DND-41 (cell line): Measurements from ENCODE around the gene CTTN.

Experiments used
- EZH2 ChIP-seq: IDR thresholded peaks from 3 replicates; pipeline ENCODE4 v1.6.1; 2012; ENCODE audit warnings: borderline replicate concordance, low read depth, mild to moderate bottlenecking, moderate library complexity, low read length, inconsistent platforms; ENCODE audit not compliant: severe bottlenecking
- TF ChIP-seq, protein P1 (sequence below): IDR thresholded peaks from 2 replicates; pipeline ENCODE4 v1.5.1; 2012; ENCODE audit warnings: borderline replicate concordance, low read length, moderate library complexity, mild to moderate bottlenecking; ENCODE audit not compliant: poor library complexity, severe bottlenecking; ENCODE audit errors: extremely low read depth

DNA sequence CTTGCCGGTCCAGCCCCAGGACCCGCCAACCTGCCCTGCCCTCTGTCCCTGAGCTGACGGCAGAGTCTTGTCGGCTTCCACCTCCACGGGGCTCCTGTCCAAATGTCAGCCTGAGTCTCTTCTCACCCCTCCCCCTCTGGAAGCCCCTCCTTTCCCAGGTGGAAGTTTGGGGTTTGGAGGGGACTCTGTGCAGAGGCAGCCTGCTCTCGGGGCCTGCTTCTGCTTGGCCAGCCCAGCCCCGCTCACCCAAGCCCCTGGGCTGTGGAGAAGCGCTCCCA, 31.0 kb downstream of the CTTN start:
- no peak for TF ChIP-seq EZH2
- TF ChIP-seq, protein P1, sequence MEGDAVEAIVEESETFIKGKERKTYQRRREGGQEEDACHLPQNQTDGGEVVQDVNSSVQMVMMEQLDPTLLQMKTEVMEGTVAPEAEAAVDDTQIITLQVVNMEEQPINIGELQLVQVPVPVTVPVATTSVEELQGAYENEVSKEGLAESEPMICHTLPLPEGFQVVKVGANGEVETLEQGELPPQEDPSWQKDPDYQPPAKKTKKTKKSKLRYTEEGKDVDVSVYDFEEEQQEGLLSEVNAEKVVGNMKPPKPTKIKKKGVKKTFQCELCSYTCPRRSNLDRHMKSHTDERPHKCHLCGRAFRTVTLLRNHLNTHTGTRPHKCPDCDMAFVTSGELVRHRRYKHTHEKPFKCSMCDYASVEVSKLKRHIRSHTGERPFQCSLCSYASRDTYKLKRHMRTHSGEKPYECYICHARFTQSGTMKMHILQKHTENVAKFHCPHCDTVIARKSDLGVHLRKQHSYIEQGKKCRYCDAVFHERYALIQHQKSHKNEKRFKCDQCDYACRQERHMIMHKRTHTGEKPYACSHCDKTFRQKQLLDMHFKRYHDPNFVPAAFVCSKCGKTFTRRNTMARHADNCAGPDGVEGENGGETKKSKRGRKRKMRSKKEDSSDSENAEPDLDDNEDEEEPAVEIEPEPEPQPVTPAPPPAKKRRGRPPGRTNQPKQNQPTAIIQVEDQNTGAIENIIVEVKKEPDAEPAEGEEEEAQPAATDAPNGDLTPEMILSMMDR, result no peak
